ENCODE results near the gene AKR7A3. TPM values are rescaled to one million over a fixed set of nuclear protein-coding genes. Genes with fewer than 3 reads are reported as not detected.

The AKR7A3 gene
- total and polyA plus RNA-seq, 9 of the 15 experiments (the other 6 are each of a cell fraction or from before 2014, with no cell fraction given) = 0.04 to 1.5 (median 0.44) TPM; not detected in 1

- TF ChIP-seq ETV6 (IDR thresholded peaks at IDR 0.05; ENCODE audit: borderline replicate concordance in 1 of 2, low read depth in 2 of 2, low read length in 1 of 2) = peak in 1 of 2 experiments; percentile 22; a peak in 1 of 4 replicates
- TF ChIP-seq ETV6 (CRISPR knock-in tag; IDR thresholded peaks at IDR 0.05; ENCODE audit: borderline replicate concordance) = no peak; the same call in 1 of the 2 replicates
- TF ChIP-seq CBFB (CRISPR knock-in tag; IDR thresholded peaks at IDR 0.05) = peak; percentile 77; the same call in 1 of the 2 replicates
- TF ChIP-seq PTBP1 (IDR thresholded peaks at IDR 0.05; ENCODE audit: low read depth, low read length) = no peak
- peak; percentile 94 for TF ChIP-seq NFE2 (IDR thresholded peaks at IDR 0.05; ENCODE audit: low read depth)
- TF ChIP-seq ELF2 (CRISPR knock-in tag; IDR thresholded peaks at IDR 0.05) = peak; percentile 90
- TF ChIP-seq, protein P1, sequence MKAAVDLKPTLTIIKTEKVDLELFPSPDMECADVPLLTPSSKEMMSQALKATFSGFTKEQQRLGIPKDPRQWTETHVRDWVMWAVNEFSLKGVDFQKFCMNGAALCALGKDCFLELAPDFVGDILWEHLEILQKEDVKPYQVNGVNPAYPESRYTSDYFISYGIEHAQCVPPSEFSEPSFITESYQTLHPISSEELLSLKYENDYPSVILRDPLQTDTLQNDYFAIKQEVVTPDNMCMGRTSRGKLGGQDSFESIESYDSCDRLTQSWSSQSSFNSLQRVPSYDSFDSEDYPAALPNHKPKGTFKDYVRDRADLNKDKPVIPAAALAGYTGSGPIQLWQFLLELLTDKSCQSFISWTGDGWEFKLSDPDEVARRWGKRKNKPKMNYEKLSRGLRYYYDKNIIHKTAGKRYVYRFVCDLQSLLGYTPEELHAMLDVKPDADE (conservative IDR thresholded peaks at IDR 0.05; ENCODE audit: control insufficient read depth, low read depth, low read length) = peak; percentile 24; the same call in 1 of the 2 replicates
- 0 out of 2 replicates have a peak, but pooled peaks have one; percentile 53 for TF ChIP-seq ZNF324 (CRISPR knock-in tag; IDR thresholded peaks at IDR 0.05)
- peak; percentile 87 for TF ChIP-seq CXXC5 (CRISPR knock-in tag; IDR thresholded peaks at IDR 0.05)
- peak; percentile 80 for TF ChIP-seq POLR2AphosphoS5 (IDR thresholded peaks at IDR 0.05; ENCODE audit: control insufficient read depth, insufficient read depth, low read depth, low read length)
- TF ChIP-seq, protein P2, sequence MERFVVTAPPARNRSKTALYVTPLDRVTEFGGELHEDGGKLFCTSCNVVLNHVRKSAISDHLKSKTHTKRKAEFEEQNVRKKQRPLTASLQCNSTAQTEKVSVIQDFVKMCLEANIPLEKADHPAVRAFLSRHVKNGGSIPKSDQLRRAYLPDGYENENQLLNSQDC (CRISPR knock-in tag; IDR thresholded peaks at IDR 0.05) = 0 out of 2 replicates have a peak, but pooled peaks have one; percentile 47
- TF ChIP-seq SIN3B (IDR thresholded peaks at IDR 0.05; ENCODE audit: low read depth) = peak; percentile 96
- TF ChIP-seq ATF1 (CRISPR knock-in tag; IDR thresholded peaks at IDR 0.05) = no peak; the same call in 1 of the 2 replicates
- TF ChIP-seq ATF1 (tag; IDR thresholded peaks at IDR 0.05) = peak; percentile 84
- TF ChIP-seq SUPT5H (IDR thresholded peaks at IDR 0.05) = peak; percentile 96
- TF ChIP-seq ZBTB11 (CRISPR knock-in tag; IDR thresholded peaks at IDR 0.05) = 0 out of 6 replicates have a peak, but pooled peaks of 1 of the 3 experiments have one; percentile 44
- TF ChIP-seq MBD2 (IDR thresholded peaks at IDR 0.05; ENCODE audit: borderline replicate concordance, low read depth) = peak; percentile 54
- TF ChIP-seq GTF2E2 (tag; IDR thresholded peaks at IDR 0.05) = peak; percentile 71; the same call in 1 of the 2 replicates
These were observed 37.0 kb downstream of the AKR7A3 start, which contains the start of the genes EMC1 and MRTO4 (continued) for GRCh38 chr1:19251305-19252196.

Measured in K562 (cell line).